ENCODE measurements around the gene ZC3HAV1.

Gene ZC3HAV1

GRCh38 chr7:139022286-139022685, 87.2 kb downstream of the ZC3HAV1 start:
- Histone ChIP-seq H3K9ac (ENCODE audit: low read depth, low read length) (no peak overlapping the region), H3K9me3 (ENCODE audit: control insufficient read depth, insufficient read depth, low read length) (no peaks in the 10 kb centered on the region), H3K4me1 (ENCODE audit: insufficient read depth, low read length) (0 out of 2 replicates have a peak, but pooled peaks cover 1% of the 10 kb centered on the region), H3K36me3 (ENCODE audit: insufficient read depth, low read length) (no peaks in the 10 kb centered on the region)

- Histone ChIP-seq H3K36me3 (ENCODE audit: insufficient read depth, low read length) (no peaks in the 10 kb centered on the region), H3K9me3 (ENCODE audit: control insufficient read depth, insufficient read depth, low read length) (no peaks in the 10 kb centered on the region), H3K4me1 (ENCODE audit: insufficient read depth, low read length) (0 out of 2 replicates have a peak, but pooled peaks cover 3% of the 10 kb centered on the region), H3K9ac (ENCODE audit: low read depth, low read length) (no peak overlapping the region)
Observed at GRCh38 chr7:139018910-139019309, 90.6 kb downstream of the ZC3HAV1 start.

- no peaks in the 10 kb centered on the region for H3K9me3 ChIP-seq (ENCODE audit: control insufficient read depth, insufficient read depth, low read length)
- H3K36me3 ChIP-seq (ENCODE audit: insufficient read depth, low read length): no peaks in the 10 kb centered on the region
Observed at GRCh38 chr7:139016931-139017511, 92.5 kb downstream of the ZC3HAV1 start.

GRCh38 chr7:139011373-139011772, 98.1 kb downstream of the ZC3HAV1 start:
- Histone ChIP-seq H3K9me3 (ENCODE audit: control insufficient read depth, insufficient read depth, low read length) (no peaks in the 10 kb centered on the region; the same call in 1 of the 2 replicates), H3K9ac (ENCODE audit: low read depth, low read length) (no peak overlapping the region), H3K4me1 (ENCODE audit: insufficient read depth, low read length) (no peaks in the 10 kb centered on the region), H3K36me3 (ENCODE audit: insufficient read depth, low read length) (no peaks in the 10 kb centered on the region)

More at GRCh38 chr7:139016931-139017511, 92.5 kb downstream of the ZC3HAV1 start:
- no peak overlapping the region for H3K9ac ChIP-seq (ENCODE audit: low read depth, low read length)
- H3K4me1 ChIP-seq (ENCODE audit: insufficient read depth, low read length): 0 out of 2 replicates have a peak, but pooled peaks cover 3% of the 10 kb centered on the region

GRCh38 chr7:139004321-139005090, 105.0 kb downstream of the ZC3HAV1 start:
- no peak overlapping the region for H3K9ac ChIP-seq (ENCODE audit: low read depth, low read length)
- no peaks in the 10 kb centered on the region for H3K36me3 ChIP-seq (ENCODE audit: insufficient read depth, low read length)
- H3K9me3 ChIP-seq (ENCODE audit: control insufficient read depth, insufficient read depth, low read length): peaks cover 7% of the 10 kb centered on the region; the same call in 1 of the 2 replicates
- H3K4me1 ChIP-seq (ENCODE audit: insufficient read depth, low read length): no peaks in the 10 kb centered on the region

- H3K9ac ChIP-seq (ENCODE audit: low read depth, low read length): no peak overlapping the region
- H3K9me3 ChIP-seq (ENCODE audit: control insufficient read depth, insufficient read depth, low read length): peaks cover 7% of the 10 kb centered on the region; the same call in 1 of the 2 replicates
- no peaks in the 10 kb centered on the region for H3K4me1 ChIP-seq (ENCODE audit: insufficient read depth, low read length)
- H3K36me3 ChIP-seq (ENCODE audit: insufficient read depth, low read length): no peaks in the 10 kb centered on the region; the same call in 1 of the 2 replicates
Observed at GRCh38 chr7:138999414-138999813, 110.1 kb downstream of the ZC3HAV1 start.
